Measurements from ENCODE around the gene JMJD4.

The JMJD4 gene

GRCh38 chr1:227778401-227778947 lies 43.4 kb upstream of the JMJD4 start:
- no peak for TF ChIP-seq CTCF (conservative IDR thresholded peaks at IDR 0.05)
- H3K27ac ChIP-seq: no peak overlapping the region

GRCh38 chr1:227777646-227778045 lies 42.5 kb upstream of the JMJD4 start:
- H3K27ac ChIP-seq: no peak overlapping the region
- TF ChIP-seq CTCF (conservative IDR thresholded peaks at IDR 0.05): no peak

GRCh38 chr1:227777156-227777555 lies 42.1 kb upstream of the JMJD4 start:
- no peak overlapping the region for H3K27ac ChIP-seq
- TF ChIP-seq CTCF (conservative IDR thresholded peaks at IDR 0.05): no peak

GRCh38 chr1:227776331-227776771 lies 41.2 kb upstream of the JMJD4 start:
- TF ChIP-seq CTCF (conservative IDR thresholded peaks at IDR 0.05): no peak
- H3K27ac ChIP-seq: no peak overlapping the region

GRCh38 chr1:227775841-227776240 lies 40.7 kb upstream of the JMJD4 start:
- no peak for TF ChIP-seq CTCF (conservative IDR thresholded peaks at IDR 0.05)
- no peak overlapping the region for H3K27ac ChIP-seq

- no peak for TF ChIP-seq CTCF (conservative IDR thresholded peaks at IDR 0.05)
Observed at GRCh38 chr1:227774821-227775661, 39.9 kb upstream of the JMJD4 start.

GRCh38 chr1:227774051-227774731 lies 39.1 kb upstream of the JMJD4 start:
- H3K27ac ChIP-seq: no peak overlapping the region
- no peak for TF ChIP-seq CTCF (conservative IDR thresholded peaks at IDR 0.05)

More at GRCh38 chr1:227774821-227775661, 39.9 kb upstream of the JMJD4 start:
- H3K27ac ChIP-seq: no peak overlapping the region

Measured in VCaP (cell line).